GM19463 (cell line): ENCODE measurements around the gene NEU4.

Experiments
- ATAC-seq: cut with Tn5 transposase; IDR thresholded peaks from one replicate; pipeline ENCODE4 v1.9.1; 2021; ENCODE audit warnings: mild to moderate bottlenecking, moderate library complexity; ENCODE audit not compliant: unreplicated experiment

Gene NEU4

GRCh38 chr2:241850544-241851324 lies 41.7 kb downstream of the NEU4 start:
- ATAC-seq = no peak

GRCh38 chr2:241851325-241852115 lies 42.5 kb downstream of the NEU4 start:
- ATAC-seq = no peak

DNA sequence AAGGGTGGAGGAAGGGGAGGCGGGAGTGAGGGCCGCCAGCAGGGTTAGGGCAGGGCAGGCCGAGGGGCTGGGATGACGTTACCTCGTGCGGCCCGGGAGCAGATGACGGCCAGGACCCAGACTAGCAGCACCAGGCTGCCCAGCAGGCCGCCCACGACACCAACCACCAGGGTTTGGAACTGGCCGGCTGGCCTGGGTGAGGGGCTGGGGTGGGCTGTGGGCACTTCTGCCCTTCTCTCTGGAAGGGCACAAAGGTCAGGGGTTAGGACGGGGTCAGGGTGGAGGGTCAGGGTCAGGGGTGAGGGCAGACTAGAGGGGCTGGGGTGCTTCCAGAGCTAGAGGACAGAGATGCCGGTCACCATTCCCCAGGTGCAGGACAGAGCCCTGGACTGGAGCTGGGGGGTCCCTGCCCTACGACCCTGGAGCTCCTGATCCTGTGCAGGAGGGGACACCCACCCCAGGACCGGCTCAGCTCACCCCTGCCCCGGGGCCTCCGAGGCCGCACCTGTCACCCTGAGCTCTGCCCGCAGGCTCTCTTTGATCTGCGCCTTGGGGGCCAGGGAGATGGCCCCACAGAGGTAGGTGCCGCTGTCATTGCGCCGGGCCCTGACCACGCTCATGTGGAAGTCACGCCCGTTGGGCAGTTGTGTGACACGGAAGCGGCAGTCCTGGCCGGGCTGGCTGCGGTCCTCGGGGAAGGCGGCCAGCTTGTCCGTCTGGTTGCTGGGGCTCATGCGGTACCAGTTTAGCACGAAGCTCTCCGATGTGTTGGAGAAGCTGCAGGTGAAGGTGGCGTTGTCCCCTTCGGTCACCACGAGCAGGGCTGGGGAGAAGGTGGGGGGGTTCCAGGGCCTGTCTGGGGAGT lies 43.4 kb downstream of the NEU4 start:
- no peak for ATAC-seq

DNA sequence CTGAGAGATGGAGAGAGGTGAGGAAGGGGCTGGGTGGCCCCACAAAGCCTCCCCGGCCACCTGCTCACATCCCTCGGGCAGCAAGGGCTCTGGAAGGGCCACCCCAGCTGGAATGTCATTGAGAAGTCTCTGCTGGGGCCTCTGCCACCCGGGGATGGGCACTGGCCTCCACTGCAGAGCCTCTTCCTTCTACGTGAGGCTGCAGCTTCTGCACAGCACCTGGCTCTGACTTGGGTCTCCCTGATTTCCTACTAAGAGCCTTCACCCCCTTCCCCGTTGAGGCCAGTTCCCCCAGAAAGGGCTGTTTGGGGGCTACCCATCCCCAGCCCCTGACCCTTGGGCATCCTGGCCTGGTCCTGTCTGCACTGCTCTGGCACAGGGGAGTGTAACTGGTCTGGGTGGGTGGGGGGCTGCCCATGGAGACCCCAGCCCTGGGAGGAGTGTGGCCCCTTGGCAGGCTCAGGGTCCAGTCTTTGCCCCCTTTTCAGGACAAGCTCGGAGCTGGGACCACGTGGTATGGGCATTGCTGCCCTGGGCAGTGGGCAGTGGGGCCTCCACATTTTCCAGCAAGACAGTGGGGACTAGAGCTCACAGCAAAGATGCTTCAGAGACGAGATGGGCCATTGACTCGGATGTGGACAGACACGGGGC lies 44.1 kb downstream of the NEU4 start:
- ATAC-seq = no peak

- ATAC-seq = no peak
Observed at GRCh38 chr2:241853651-241854341, 44.8 kb downstream of the NEU4 start.

- no peak for ATAC-seq
Observed at GRCh38 chr2:241854342-241855244, 45.6 kb downstream of the NEU4 start.

DNA sequence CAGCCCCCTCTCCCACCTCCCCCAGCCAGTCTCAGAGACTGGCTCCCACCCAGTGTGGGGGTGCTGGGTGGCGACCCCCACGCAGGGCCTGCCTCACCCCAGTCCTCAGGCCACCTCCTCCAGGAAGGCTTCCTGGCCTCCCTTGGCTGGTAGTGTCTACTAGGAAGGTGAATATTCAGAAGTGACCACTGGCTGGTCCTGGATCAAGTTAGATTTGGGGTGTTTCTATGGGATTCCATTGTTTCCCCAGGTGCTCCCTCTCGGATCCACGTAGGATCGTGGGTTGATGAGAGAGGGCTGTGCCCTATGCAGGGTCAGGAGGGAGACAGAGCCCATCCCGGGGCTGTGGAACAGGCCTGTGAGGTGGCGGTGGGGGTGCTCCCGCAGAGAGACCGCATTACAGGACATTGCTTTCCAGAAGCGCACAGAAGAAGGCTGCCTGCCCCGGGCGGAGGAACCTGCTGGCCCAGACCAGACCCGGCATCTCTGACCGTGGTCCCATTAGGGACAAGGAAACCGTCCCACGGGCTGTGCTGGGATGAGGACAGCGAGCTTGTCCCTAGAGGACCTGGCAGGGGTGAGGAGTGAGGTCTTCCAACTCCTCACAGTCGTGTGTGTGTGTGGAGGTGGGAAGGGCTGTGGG lies 46.4 kb downstream of the NEU4 start:
- no peak for ATAC-seq

DNA sequence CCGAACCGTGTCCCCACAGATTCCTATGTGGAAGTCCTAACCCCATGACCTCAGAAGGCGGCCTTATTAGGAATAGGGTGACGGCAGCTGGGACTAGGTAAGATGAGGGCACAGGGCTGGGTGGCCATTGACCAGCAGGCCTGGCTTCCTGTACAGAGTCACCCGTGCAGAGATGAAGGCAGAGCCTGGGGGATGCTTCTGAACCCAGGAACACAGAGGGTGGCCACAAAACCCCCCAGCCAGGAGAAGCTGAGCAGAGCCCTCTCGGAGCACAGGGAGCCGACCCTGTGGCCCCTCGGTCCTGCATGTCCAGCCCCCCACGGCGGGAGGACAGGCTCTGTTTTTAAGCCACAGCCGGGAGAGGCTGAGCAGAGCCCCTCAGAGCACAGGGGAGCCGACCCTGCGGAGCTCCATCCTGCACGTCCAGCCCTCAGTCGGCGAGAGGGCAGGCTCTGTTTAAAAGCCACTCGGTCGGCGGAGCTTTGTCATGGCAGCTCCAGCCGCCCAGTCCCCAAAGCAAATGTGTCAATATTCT lies 47.0 kb downstream of the NEU4 start:
- ATAC-seq = no peak

- no peak for ATAC-seq
Observed at GRCh38 chr2:241857041-241857541, 48.1 kb downstream of the NEU4 start.

DNA sequence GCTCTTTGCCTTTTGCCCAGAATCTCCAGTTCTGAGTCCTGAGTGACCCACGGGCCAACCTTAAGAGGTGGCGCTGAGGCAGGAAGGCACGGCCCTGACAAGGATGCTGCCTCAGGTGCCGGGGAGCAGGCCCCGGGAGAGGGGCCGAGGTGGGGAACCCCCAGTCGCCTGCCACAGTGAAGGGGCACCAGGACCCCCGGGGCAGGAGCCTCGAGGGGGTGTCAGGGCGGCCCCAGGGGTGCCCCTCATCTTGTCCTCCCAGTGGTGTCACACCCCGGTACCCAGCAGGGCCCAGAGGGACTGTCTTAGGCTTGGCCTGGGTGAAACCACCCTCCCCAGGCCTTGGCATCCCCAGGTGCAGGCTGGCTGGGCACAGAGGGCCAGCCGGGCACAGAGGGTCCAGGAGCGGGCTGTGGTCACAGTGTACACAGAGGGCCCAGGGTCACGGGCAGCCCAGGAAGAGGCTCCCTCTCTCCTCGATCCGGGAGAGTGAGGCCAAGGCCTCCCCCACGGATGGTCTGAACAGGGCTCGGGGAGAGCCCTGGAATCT lies 48.7 kb downstream of the NEU4 start:
- no peak for ATAC-seq

DNA sequence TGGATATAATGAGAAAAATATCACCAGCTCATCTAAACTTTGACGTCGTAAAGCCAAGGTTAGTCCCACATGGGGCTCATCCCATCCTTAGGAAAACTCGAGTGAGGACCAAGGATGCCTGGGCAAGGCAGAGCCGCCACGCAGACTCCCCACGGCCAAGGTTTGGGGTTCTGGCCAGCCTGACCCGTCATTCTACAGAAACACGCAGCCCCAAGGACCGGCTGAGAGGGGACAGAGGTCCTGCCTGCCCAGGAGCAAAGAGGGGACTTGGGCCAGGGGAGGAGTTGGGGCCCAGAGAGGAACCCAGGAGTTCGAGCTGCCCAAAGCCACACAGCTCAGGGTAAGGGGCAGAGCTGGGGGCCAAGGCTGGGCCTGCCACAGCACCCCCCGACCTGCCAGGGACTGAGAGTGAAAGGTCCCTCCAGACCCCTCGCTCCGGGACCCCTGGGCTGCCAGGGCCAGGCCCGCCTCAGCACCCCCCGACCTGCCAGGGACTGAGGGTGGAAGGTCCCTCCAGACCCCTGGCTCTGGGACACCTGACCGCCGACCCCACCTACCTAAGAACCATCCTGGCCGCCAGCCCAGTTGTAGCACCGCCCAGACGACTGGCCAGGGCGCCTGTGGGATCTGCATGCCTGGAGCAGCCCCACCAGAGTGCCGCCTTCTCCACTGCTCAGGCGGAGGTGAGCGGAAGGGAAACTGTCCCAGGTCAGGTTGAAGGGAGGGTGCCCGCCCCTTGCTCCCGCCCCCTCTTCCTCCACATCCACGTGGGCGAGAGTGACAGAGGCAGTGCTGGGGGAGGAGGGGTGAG lies 49.4 kb downstream of the NEU4 start, which contains the start of gene PDCD1:
PDCD1 (minus strand) TSS at position 689 of the 811 bp plus-strand sequence; CDS start at position 633, 56 bp downstream.
- peak; percentile 36 for ATAC-seq

DNA sequence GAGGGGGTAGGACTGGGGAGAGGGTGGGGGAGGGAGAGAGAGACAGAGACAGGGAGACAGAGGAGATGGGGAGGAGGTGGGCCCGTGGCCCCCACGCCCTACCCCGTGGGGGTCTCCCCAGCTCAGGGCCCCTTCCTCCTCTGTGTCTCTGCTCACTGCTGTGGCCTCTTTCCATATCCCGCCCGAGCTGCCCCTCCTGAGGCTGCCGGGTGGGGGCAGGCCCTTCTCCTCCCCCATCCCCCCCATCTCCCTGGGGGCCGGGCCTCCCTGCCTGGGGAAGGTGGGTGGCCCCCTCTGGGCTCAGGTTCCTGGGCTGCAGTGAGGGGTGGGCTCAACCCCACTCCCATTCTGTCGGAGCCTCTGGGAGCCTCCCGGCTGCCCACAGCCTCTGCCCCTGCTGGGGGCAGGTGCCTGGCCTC lies 50.0 kb downstream of the NEU4 start:
- peak; percentile 4 for ATAC-seq

DNA sequence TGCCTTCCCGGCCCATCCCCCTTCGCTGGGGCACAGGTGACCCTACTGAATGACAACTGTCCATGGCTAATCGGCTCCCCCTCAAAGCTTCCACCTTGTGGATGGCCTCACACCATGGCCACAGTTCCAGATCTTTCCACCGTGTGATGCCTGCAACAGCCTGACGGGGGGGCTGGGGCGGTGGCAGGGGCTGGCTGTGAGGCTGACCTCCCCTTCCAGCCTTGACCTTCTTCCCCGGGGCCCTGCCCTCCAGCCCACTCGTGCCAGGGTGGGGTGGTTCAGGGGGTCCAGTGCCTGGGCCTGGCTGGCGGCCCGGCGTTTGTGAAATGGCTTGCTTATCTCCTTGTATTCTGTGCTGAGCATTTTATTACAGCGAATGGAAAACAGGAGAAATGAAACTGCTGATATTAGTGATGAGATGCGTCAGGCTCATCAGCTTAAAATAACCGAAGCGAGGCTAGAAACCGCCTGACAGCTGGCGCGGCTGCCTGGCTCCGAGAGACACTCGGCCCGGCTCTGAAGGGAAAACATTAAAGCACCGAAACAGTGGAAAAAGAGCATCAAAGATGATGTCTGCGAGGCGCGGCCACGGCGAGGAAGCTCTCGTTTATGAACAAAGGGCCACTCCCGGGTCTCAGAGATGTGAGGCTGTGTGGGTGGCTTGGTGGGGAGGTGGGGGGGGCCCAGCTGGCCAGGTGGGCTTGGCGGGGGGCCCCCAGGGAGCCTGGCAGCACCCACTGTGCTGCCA lies 50.6 kb downstream of the NEU4 start:
- ATAC-seq = peak; percentile 50

- ATAC-seq = peak; percentile 12
Observed at GRCh38 chr2:241860184-241861078, 51.4 kb downstream of the NEU4 start.

DNA sequence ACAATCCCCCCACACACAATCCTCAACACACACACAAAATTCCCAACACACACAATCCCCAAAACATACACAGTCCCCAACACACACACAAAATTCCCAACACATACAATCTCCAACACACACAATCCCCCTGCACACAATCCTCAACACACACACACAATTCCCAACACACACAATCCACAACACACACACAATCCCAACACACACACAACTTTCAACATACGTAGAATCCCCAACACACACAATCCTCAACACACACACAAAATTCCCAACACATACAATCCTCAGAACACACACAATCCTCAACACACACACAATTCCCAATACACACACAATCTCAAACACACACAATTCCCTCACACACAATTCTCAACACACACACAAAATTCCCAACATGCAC lies 52.3 kb downstream of the NEU4 start:
- no peak for ATAC-seq
